SK-N-SH (cell line): ENCODE measurements around the gene EXOC2. TPM values are rescaled to one million over a fixed set of nuclear protein-coding genes. Genes with fewer than 3 reads are reported as not detected.

ENCODE experiments used
- CTCF ChIA-PET: fragments of 300-600, 350-600 bp; formaldehyde crosslinking; extraction: SDS; loops from one replicate; lab custom pipeline; 2021; lab: Yijun Ruan, JAX
- POLR2A ChIA-PET: fragments of 350-600 bp; sonication (Branson Sonifier 250); formaldehyde crosslinking; extraction: SDS; loops from one replicate; lab custom pipeline; 2020; ENCODE audit warnings: antibody characterized with exemption, inconsistent platforms; lab: Yijun Ruan, JAX
- DNase-seq: peaks from one replicate; pipeline ENCODE4 v3.0.0; 2012
- H2AFZ ChIP-seq: fragments of 200-600 bp; sonication (generic); 2 replicates; pipeline ENCODE4 v1.8.1; 2016; ENCODE audit warnings: antibody characterized with exemption, mild to moderate bottlenecking, low read depth
- H3F3A ChIP-seq: fragments of 200-600 bp; sonication (generic); replicated peaks from 2 replicates; pipeline ENCODE3; 2016; ENCODE audit warnings: antibody characterized with exemption, mild to moderate bottlenecking; ENCODE audit not compliant: insufficient read depth
- H3K27ac ChIP-seq, 2 experiments: fragments of 200-500 bp in 1 of 2; fragments of 200-600 bp in 1 of 2; sonication (Bioruptor generic) in 1 of 2; sonication (generic), shearing (Covaris generic) in 1 of 2; 2 replicates each; pipeline versions ENCODE4 v1.5.1 to v1.6.1; 2014 to 2016; ENCODE audit warnings: low read depth in 2 of 2, inconsistent platforms in 1 of 2, low read length in 1 of 2, mild to moderate bottlenecking in 1 of 2, mixed read lengths in 1 of 2
- H3K27me3 ChIP-seq: fragments of 200-600 bp; sonication (generic), shearing (Covaris generic); 2 replicates; pipeline ENCODE4 v1.6.1; 2016; ENCODE audit warnings: mixed run types; ENCODE audit not compliant: insufficient read depth
- H3K36me3 ChIP-seq, 2 experiments: fragments of 200-500 bp in 1 of 2; fragments of 200-600 bp in 1 of 2; sonication (Bioruptor generic) in 1 of 2; sonication (generic) in 1 of 2; replicated peaks in 1 of 2; 2 replicates each; pipeline versions ENCODE3 to v1.5.1; 2014 to 2016; ENCODE audit warnings: low read length in 1 of 2, mild to moderate bottlenecking in 1 of 2; ENCODE audit not compliant: insufficient read depth in 2 of 2, control insufficient read depth in 1 of 2
- H3K4me1 ChIP-seq, 2 experiments: fragments of 200-500 bp in 1 of 2; fragments of 200-600 bp in 1 of 2; sonication (Bioruptor generic) in 1 of 2; sonication (generic), shearing (Covaris generic) in 1 of 2; 2 replicates each; pipeline versions ENCODE4 v1.5.1 to v1.6.1; 2014 to 2016; ENCODE audit warnings: low read depth in 1 of 2, low read length in 1 of 2, mixed run types in 1 of 2; ENCODE audit not compliant: insufficient read depth in 2 of 2, control insufficient read depth in 1 of 2
- H3K4me2 ChIP-seq: fragments of 200-600 bp; sonication (generic), shearing (Covaris generic); 2 replicates; pipeline ENCODE4 v1.6.1; 2017; ENCODE audit warnings: mixed run types
- H3K4me3 ChIP-seq, 2 experiments: fragments of 200-500 bp in 1 of 2; fragments of 200-600 bp in 1 of 2; sonication (Bioruptor generic) in 1 of 2; sonication (generic), shearing (Covaris generic) in 1 of 2; 2 replicates each; pipeline versions ENCODE4 v1.5.1 to v1.8.1; 2014 to 2016; ENCODE audit warnings: low read depth in 2 of 2, inconsistent platforms in 1 of 2, low read length in 1 of 2, mild to moderate bottlenecking in 1 of 2, mixed read lengths in 1 of 2, moderate library complexity in 1 of 2
- H3K79me2 ChIP-seq: fragments of 200-600 bp; sonication (generic); 2 replicates; pipeline ENCODE4 v1.8.1; 2017; ENCODE audit warnings: mild to moderate bottlenecking; ENCODE audit not compliant: insufficient read depth
- H3K9ac ChIP-seq: fragments of 200-600 bp; sonication (generic); 2 replicates; pipeline ENCODE4 v1.6.1; 2017; ENCODE audit warnings: mixed run types
- H3K9me2 ChIP-seq: fragments of 200-600 bp; sonication (generic); 2 replicates; pipeline ENCODE4 v1.6.1; 2017; ENCODE audit warnings: mixed run types
- H3K9me3 ChIP-seq: fragments of 200-600 bp; sonication (generic); 2 replicates; pipeline ENCODE4 v1.6.1; 2017; ENCODE audit warnings: mixed run types, mild to moderate bottlenecking, moderate library complexity
- H4K20me1 ChIP-seq: fragments of 200-600 bp; sonication (generic); 2 replicates; pipeline ENCODE4 v1.6.1; 2017; ENCODE audit warnings: mild to moderate bottlenecking, mixed run types; ENCODE audit not compliant: insufficient read depth
- EP300 ChIP-seq, 2 experiments: IDR thresholded peaks; 2 replicates each; pipeline versions ENCODE4 v1.4.0 to v1.6.1; 2012; ENCODE audit warnings: borderline replicate concordance in 1 of 2, low read depth in 1 of 2, low read length in 1 of 2
- GABPA ChIP-seq: IDR thresholded peaks from 2 replicates; pipeline ENCODE4 v1.4.0; 2012; ENCODE audit warnings: low read depth, mild to moderate bottlenecking
- MEF2A ChIP-seq: IDR thresholded peaks from 2 replicates; pipeline ENCODE4 v1.4.0; 2012; ENCODE audit warnings: low read depth, borderline replicate concordance
- PBX3 ChIP-seq: IDR thresholded peaks from 2 replicates; pipeline ENCODE4; 2012
- POLR2AphosphoS5 ChIP-seq: IDR thresholded peaks from 2 replicates; pipeline ENCODE4 v1.6.1; 2012; ENCODE audit warnings: low read depth, low read length
- RAD21 ChIP-seq: IDR thresholded peaks from 2 replicates; pipeline ENCODE4 v1.6.1; 2012; ENCODE audit warnings: mild to moderate bottlenecking, low read length
- REST ChIP-seq: IDR thresholded peaks from 2 replicates; pipeline ENCODE4 v1.6.1; 2012; ENCODE audit warnings: mild to moderate bottlenecking, low read depth, low read length, moderate library complexity
- TAF1 ChIP-seq: IDR thresholded peaks from 2 replicates; pipeline ENCODE4 v1.6.1; 2012; ENCODE audit warnings: low read depth, mild to moderate bottlenecking, low read length, moderate library complexity, borderline replicate concordance
- TEAD4 ChIP-seq: IDR thresholded peaks from 2 replicates; pipeline ENCODE4 v1.4.0; 2012; ENCODE audit warnings: mild to moderate bottlenecking, borderline replicate concordance; ENCODE audit not compliant: insufficient read depth
- USF1 ChIP-seq: IDR thresholded peaks from 2 replicates; pipeline ENCODE4 v1.4.0; 2012; ENCODE audit warnings: low read depth, borderline replicate concordance
- USF2 ChIP-seq: fragments of 150-350 bp; IDR thresholded peaks from 2 replicates; pipeline ENCODE4 v1.6.1; 2017; ENCODE audit warnings: antibody characterized with exemption, low read length, low read depth, borderline replicate concordance
- WGBS: methylation state at CpG from one replicate; pipeline ENCODE4 v1.1.6; 2017; ENCODE audit warnings: low lambda C conversion rate; 5-methylcytosine and 5-hydroxymethylcytosine counted together
- polyA plus RNA-seq, 3 experiments: library from polyadenylated mRNA; depleted of rRNA; stranded (reverse); fragments of >200 nt; gene quantifications; 2 replicates each; pipeline ENCODE4 v1.2.3, GENCODE V29; 2012

EXOC2 gene
- polyA plus RNA-seq, 1 of the 3 experiments (the other 2 are of a cell fraction) = 10.6 TPM

- 98% methylated on average over 3 of the region's 3 CpGs for WGBS
- DNase-seq = no peak
- TF ChIP-seq TAF1 (no peak), RAD21 (no peak), TEAD4 (no peak)
- H4K20me1 ChIP-seq = no peaks in the 10 kb centered on the region
- peaks cover 6 to 19% of the 10 kb centered on the region in 2 experiments for H3K36me3 ChIP-seq
- H3K4me2 ChIP-seq = no peak overlapping the region
- H3K27ac ChIP-seq = no peak overlapping the region
- H3K4me3 ChIP-seq = no peak overlapping the region
- no peaks in the 10 kb centered on the region for H3K27me3 ChIP-seq
- H2AFZ ChIP-seq = no peak overlapping the region
- no peaks in the 10 kb centered on the region for H3K79me2 ChIP-seq
- H3K9me3 ChIP-seq = no peaks in the 10 kb centered on the region
- no peaks in the 10 kb centered on the region for H3K9me2 ChIP-seq
- POLR2A ChIA-PET = no interaction called here
- CTCF ChIA-PET = no interaction called here
- H3K4me1 ChIP-seq = no peaks in the 10 kb centered on the region
- H3K9ac ChIP-seq = no peak overlapping the region
- no peaks in the 10 kb centered on the region for H3F3A ChIP-seq
Observed at GRCh38 chr6:508614-509013, 184.3 kb downstream of the EXOC2 start.

GRCh38 chr6:508006-508405 lies 184.9 kb downstream of the EXOC2 start:
- Histone ChIP-seq H4K20me1 (no peaks in the 10 kb centered on the region), H3K9me2 (no peaks in the 10 kb centered on the region), H3K27me3 (no peaks in the 10 kb centered on the region), H3K27ac (no peak overlapping the region), H3K9ac (no peak overlapping the region), H3F3A (no peaks in the 10 kb centered on the region), H3K79me2 (no peaks in the 10 kb centered on the region), H3K4me1 (no peaks in the 10 kb centered on the region), H3K9me3 (no peaks in the 10 kb centered on the region), H3K4me2 (no peak overlapping the region), H3K36me3 (peaks cover 6 to 18% of the 10 kb centered on the region in 2 experiments), H3K4me3 (no peak overlapping the region), H2AFZ (no peak overlapping the region)
- ChIA-PET POLR2A (no interaction called here), CTCF (no interaction called here)
- TF ChIP-seq MEF2A (no peak), POLR2AphosphoS5 (no peak), EP300 (IDR thresholded peaks at IDR 0.05; ENCODE audit: borderline replicate concordance in 1 of 2, low read depth in 1 of 2, low read length in 1 of 2) (no peak), USF1 (no peak), RAD21 (no peak), USF2 (no peak), GABPA (no peak), PBX3 (no peak), REST (no peak)
- WGBS = 95% methylated on average over 9 of the region's 9 CpGs
- no peak for DNase-seq
